Stimulated activated CD8-positive, alpha-beta memory T cell treated with anti-CD3 and anti-CD28 coated beads, Interleukin-4, amount 100 ng/mL, for 48 hours (primary cell): Measurements from ENCODE around the gene SACS.
"Not testable (repeated sequence)": the region's sequence is repeated elsewhere in the genome, so short reads cannot be mapped to it uniquely, and the experiment has no call there.

ENCODE experiments used
- DNase-seq: peaks from one replicate; pipeline ENCODE4 v3.0.0-alpha.2; 2020

The SACS gene

DNA sequence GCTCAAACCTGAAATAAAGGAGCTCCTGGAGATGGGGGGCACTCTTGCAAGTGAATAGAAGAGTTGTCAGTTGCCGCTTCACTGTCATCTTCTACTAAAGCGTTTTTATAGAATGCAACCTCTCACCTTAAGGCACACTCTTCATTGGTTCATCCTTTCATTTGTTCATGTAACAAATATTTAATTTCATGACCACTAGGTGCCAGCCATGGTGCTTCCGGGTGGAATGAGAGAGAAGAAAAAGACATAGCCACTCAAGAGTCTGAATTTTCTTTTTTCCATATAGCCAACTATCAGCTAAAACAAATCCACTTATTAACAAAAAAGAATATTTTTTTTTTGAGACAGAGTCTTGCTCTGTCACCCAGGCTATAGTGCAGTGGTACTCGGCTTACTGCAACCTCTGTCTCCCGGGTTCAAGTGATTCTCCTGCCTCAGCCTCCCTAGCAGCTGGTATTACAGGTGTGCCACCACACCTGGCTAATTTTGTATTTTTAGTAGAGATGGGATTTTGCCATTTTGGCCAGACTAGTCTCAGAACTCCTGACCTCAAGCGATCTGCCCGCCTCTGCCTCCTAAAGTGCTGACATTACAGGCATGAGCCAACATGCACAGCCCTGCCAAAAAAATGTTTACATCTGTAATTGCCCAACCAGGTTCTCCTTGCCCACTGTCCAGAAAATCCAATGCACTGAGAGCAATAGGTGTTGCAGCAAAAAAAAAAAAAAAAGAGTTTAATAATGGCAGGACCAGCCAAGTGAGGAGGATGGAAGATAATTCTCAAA is 22.1 kb upstream of the SACS start:
- no peak for DNase-seq

DNA sequence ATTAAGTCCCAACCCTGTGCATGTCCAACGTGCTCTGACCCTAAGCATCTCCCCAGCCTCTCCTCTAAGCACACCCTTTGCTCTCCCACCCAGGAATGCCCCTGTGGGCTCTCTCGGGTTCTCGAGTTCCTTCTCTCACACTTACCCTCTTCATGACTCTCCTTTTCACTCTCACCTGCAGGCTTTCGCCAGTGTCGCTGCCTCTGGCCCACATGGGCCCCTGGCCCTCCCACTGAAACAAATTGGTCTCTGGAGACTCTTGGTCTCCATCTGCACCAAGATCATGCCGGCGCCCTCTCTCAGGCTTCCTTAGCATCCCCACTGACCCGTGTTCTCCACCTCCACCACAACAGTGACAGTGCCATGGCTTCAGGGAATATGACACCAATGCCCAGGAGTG is 19.6 kb upstream of the SACS start:
- DNase-seq, result no peak

DNA sequence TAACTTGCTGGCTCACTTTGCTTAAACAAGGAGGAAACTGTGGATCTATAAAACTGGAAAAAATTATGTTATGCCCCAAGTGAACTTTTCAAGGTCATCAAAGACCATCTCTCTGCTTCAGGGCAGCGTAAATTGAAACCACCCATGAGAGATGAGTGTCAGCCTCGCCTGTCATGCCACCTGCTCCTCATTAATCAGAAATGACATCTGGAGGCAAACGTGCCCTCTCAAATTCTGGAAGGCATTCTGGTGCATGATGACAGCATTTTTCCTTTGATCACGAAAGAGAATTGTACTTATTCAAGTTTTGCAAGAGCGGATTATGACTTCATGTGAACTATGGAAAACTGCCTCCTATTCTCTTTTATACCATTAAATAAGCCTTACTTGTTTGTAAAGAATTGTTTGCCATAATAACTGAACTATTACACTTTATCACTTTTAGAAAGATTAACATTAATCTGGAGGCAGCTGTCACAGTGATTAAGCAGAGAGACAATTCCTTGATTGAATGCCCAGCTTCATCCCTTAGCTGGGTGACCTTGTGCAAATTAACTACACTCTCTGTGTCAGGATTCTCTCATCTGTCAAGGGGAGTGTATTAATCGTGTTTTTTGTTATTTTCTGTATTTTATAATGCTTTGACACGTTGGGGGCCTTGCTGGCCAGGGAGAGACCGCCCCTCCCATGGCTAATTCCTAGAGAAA is 17.0 kb upstream of the SACS start:
- DNase-seq, result no peak

DNA sequence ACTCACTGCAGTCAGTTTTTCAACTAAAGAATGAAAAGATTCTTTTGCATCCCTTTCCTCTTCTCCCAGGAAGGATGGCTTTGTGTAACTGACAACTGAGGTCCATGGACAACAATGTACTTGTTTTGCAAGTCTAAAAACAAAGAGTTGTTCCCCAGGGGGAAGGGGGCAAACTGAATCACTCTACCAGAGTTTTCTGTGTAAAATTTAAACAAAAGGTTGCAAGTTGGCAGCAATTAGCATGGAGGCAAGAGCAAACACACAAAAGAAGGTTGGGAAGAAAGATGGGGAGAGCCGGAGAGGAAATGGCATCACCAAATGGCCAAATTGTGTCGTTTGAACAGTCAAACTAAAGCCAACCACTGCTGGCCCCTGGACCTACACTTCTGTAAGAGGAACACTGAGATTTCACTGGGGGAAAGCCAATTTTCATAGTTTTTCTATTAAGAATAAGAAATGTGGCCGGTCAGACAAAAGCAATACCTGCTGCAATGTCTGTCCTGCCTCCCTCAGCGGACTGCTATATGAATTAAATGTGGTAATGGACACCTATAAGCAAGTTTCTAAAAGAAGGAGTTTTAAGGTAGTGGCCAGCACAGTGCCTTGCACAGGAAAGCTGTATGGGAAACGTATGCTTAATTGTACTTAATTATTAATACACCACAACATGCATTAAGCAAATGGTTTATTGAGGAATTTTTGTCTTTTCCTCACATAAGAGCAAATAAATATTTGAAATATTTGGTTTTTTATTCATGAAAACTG is 16.1 kb upstream of the SACS start:
- DNase-seq, result no peak

DNA sequence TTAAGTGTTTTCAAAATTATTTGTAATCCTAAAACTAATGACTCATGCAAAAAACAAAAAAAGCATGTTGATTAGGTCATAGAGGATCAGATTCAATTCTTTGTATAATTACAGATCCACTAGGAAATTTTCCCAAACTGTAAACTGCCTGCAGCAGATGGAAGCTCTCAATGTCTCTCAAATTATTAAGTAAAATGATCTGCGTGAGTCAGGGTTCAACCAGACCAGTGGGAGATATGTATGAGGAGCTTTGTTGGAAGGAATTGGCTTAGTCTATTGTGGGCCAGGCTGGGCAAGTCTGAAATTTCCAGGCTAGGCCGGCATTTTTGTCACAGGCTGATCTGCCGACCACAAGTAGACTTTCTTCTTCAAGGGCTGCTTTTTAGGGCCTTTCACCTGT is 14.4 kb upstream of the SACS start:
- DNase-seq, result no peak

DNA sequence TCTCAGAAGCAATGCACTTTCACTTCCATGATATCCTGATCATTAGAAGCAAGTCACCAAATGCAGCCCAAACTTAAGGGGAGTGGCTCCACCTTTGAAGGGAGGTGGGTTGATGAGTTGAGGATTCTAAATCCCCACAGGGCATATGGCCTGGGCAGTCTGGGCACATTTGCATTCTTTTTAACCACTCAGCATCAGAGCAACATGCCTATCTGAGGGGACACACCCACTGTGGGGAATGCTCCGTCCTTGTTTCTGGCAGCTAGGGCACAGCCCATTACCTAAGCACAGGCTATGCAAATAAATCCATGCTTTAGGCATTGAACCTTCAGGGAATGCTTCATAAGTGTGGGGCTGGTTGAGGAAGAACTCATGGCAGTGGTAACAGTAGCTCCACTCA is 12.3 kb upstream of the SACS start:
- DNase-seq, result no peak

DNA sequence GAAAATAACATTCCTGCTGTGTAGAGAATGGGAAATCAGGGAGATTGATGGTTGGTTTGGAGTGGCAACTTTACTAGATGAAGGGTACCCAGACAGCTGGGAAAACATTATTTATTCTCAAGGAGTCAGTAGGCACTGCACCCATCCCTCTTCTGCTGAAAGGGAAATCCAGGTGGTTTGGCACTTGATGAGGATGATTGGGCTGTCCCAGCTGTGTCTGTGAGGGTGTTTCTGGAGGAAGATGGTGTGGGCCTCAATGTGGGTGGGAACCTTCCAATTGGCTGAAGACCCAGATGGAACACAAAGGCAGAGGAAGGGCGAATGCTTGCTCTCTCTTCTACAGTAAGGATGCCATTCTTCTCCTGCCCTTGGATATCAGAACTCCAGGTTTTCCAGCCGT is 10.4 kb upstream of the SACS start:
- DNase-seq, result no peak

DNA sequence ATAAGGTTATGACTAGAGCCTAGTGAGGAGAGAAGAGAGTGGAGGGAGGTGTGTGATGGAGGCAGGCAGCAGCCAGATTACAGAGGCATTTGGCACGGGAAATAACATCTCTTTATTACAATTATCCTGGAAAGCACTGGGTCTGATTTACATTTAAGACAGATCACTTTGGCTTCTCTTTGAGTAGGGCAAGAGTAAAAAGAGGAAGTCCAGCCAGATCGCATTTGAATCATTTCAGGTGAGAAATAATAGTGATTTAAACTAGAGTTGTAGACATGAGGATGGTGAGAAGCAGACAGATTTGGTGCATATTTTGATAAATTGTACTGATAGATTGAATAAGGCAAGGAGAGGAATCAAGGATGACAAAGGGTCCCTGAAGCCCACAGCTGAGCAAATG is 9.6 kb upstream of the SACS start:
- DNase-seq, result no peak

DNA sequence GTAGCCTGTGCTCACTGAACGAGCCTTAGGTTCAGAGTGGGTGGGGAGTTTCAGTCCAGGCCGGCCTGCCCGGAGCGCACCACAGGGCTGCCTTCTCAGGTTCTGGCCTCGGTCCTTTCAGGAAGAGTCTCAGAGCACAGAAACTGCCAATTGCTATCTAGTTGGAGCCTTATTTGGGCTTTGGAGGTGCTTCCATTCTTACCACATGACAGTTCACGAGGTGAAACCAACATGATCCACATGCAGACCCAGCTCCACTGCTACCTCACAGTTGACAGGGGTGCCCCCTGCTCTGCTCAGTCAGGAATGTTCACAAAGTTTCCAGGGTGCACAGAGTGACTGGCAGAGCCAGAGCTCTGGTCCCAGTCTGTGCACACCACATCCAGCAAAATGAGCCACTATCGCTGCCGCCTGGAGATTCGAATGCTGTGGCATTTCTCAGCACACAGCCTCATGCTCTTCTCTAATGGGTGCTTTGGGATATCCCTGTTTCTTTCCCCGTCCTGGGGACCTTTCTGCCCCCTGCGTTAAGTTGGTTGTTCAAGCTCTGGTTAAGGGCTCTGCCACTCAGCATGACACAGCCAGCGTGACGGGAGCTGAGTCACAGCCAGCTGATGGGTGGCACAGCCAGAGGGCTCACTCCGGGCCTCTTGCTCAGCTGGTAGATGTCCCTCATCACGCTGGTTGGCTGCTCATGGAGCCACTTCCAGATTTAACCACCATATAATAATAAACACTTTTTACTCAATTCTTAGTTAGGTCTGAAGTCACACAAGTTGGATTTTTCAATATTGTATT is 7.5 kb upstream of the SACS start:
- DNase-seq, result no peak

DNA sequence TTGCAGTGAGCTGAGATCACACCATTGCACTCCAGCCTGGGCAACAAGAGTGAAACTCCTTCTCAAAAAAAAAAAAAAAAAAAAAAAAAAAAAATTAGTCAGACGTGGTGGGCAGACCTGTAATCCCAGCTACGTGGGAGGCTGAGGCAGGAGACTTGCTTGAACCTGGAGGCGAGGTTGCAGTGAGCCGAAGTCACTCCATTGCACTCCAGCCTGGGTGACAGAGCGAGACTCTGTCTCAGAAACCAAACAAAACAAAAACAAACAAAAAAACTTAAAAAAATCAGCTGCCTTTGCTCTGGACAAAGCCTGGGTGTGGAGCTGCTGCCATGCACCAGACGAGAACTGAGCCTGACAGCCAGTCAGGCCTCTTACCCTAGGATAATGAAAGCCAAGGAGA is 6.8 kb upstream of the SACS start:
- DNase-seq, result not testable (repeated sequence)

DNA sequence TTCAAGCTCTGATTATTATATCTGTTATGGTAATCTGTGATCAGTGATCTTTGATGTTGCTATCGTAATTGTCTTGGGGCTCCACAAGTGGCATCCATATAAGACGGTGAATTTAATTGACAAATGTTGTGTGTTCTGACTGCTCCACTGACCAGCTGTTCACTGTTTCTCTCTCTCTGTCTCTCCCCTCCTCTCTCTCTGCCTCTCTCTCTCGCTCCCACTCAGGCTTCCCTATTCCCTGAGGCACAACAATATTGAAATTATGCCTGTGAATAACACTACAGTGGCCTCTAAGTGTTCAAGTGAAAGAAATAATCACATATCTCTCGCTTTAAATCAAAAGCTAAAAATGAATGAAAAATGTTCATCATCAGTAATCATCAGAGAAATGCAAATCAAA is 4.4 kb upstream of the SACS start:
- no peak for DNase-seq

DNA sequence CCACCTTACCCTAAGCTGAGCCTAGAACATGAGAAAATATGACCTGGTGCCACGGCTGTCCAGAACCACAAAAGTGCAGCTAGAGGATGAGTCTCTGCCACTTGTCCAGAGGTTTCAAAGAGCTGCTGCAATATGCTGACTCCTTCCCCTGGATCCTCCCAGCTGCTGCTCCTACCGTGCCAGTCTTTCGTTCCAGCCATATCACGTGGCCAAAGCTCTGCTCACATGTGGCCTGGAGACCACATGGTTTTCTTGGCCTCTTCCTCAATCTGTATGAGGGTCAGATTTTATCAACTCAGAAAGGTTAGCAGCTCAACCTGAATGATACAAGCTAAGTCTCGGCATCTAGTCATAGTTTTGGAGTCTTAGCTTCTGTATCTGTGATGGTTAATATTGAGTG is 3.2 kb upstream of the SACS start:
- no peak for DNase-seq

DNA sequence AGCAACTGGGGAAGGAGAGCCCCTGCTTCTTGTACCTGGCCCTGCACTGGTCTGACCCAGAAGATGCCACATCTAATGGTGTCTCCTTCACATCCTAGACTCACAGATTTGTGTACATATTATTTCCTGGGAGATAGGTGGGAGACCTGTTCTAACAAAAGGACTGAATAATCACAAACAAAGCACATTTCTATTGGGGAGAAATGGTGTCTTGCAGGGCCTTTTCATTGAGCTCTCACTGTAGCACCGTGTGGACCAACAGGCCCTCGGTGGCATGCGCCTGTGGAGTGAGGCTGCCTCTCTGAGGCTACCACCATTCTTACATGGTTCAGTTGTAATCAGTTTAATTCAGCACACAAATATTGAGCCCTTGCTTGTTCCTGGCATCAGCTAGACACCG is 989 bp upstream of the SACS start:
- DNase-seq, result no peak

DNA sequence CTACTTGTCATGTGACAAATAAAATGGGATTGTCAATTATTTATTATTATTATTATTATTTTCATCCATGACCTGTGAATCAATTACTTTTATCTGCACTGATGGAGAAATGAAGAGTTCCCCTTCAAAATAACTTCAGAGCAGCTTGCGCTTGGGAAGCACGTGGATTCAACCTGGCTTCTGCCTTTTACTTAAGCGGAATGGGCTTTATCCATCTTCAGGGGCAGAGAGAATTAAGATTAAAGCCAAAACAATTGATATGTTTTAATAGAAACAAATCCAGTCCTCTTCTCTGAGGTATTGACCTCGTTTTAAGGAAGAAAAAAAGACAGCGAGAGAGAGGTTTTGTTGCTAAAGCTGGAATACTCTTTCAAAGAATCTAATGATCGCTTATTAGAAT is 876 bp downstream of the SACS start:
- no peak for DNase-seq

DNA sequence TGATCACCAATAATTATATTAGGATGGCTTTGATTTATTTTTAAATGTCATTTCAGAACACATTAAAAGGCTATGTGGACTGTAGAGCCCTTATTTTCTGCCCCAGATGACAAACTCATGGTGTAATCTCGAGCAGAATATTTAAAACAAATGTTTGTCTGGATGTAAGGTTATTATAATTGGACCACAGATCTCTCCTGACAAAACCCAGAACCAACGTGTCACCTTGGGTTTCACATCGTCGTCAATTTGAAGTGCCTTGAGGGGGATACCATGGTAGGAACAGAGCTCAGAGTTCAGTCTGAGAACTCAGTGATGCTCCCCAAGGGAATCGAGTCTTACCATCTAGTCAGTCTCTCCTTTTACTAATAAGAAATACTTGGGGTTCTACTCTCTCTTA is 2.8 kb downstream of the SACS start:
- no peak for DNase-seq

DNA sequence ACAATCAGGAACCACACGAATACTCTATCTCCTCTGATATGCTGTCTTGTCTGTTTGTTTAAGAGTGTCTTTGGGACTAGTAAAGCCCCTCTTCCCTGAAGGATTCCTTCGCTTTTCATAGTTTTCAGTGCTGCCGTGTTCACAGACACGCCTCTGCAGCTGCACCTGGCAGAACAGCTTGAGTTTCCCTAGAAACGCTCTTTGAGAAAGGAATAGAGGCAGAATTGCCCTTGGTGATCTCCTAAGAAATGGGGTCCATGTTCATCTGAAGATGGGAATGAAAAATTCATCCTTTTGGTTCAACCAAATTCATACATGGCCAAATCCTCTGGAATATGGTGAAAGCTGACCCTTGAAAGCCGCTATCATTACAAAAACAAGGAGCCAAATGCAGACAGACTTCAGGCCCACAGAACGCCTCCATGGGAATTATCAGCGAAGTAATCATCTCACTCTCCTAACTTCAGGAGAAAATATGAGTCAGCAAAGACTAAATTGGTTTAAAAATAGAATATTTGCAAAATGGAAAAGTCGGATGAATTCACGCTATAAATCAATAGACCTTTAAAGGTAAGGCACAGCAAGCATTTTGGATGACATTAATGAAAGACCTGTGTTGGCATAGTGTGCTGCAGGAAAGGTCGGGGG is 5.5 kb downstream of the SACS start:
- DNase-seq, result no peak

DNA sequence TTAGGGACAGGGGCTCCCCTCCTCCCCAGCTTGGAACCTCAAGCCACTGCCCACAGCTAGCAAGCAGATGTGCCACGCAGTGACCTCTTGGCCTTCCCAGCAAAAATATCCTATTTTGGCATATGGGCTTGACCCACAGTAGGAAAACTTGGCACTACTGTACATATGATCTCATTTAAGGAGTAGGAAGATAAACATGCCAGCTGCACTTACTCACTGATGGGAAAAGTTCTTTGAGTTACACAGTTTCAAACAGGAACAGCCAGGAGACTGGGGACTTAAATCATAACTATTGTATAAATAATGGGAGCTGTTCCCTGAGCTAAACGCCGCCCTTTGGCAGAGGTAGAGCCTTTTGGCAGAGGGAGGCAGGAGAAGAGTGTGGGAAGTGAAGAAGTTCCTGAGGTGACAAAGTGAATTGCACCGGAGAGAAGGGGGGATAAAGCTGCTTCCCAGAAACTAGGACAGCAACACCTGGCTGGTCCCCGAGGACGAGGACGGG is 6.1 kb downstream of the SACS start:
- DNase-seq, result no peak

DNA sequence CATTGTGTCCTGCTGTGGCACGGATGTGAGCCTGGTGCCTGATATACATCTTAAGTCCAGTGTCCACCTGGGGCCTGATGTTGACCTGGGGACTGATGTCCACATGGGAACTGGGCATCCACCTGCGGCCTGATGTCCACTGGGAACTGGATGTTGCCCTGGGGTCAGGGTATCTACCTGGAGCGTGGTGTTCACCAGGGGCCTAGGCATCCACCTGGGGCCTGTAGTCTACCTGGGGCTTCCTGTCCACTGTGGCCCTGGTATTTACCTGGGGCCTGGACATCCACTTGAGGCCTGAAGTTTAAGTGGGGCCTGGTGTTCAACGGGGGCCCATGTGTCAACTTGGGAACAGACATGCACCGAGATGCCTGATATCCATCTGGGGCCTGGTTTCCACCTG is 11.9 kb downstream of the SACS start:
- no peak for DNase-seq

DNA sequence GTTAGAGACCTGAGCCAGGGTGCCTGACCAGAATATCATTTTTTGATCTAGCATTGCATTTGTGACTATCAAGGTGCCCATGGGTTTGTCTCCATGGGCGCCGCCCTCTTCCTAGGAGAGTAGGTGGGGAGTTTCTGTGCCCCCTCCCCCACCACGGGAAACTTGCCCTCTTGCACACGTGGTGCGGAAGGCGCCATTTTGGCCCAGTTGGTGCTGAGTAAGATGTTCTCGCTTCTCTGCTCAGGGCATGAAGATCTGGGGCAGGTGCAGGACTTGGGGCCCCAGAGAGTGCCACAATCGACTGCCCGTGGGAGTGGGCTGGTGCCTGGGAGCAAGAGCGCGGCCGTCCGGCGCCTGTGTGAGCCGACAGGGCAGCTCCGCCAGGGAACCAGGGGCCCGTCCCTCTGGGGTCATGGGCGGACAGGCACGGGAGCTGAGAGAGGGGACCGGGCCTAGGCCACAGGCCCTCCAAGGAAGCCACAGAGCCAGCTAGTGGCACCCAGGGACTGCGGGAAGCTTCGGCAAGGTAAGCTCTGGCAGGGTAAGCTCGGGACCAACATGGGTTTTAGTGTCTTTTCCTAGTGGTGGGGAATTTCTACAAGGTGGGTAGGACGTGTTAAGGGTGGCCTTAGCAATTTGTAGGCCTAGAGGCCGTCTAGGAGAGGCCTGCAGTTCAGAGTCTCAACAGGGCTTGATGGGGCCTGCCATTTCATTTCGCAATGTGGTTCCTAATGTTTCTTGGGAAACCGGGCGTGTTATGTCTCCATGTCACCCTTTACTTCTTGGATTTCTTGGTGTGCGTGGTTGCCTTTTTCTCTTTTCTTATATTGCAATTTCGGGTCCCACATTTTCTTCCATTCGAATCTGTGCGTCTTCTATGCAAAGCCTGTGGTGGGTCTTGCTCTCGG is 14.5 kb downstream of the SACS start:
- DNase-seq, result no peak

DNA sequence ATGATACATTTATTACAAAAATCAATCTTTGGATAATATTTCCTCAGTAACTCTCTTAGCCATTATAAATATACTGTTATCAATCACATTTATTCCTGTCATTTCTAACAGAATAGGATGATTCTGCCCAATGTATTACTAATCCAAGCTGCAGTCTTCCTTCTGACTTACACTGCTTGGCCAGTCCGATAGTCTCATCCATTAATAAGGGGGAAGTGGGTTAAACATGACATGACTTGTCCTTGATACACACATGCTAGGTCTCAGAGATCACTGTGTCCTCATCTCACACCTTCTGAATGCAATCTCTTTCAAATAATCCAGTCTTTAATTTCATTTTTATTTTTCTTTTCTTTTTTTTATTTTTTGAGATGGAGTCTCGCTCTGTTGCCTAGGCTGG is 18.8 kb downstream of the SACS start:
- no peak for DNase-seq

DNA sequence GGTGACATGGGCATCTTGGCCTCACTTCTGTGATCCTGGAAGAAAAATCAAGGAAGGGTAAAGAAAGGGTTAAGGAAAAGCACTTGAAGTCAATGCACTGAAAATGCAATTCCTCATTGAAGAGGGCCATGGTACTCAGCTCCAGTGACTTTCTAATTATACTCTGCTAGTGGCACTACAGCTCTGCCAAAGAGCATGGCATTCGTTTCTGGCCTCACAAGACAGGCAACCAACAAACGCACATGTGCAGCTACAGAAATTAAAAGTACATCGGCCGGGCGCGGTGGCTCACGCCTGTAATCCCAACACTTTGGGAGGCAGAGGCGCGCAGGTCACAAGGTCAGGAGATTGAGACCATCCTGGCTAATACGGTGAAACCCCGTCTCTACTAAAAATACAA is 21.8 kb downstream of the SACS start:
- no peak for DNase-seq
